Inferior parietal cortex (tissue), 1 donor: ENCODE data around the gene RAB3IP.
"Not testable (repeated sequence)": the region's sequence is repeated elsewhere in the genome, so short reads cannot be mapped to it uniquely, and the experiment has no call there.

Experiments
- DNase-seq: peaks from one replicate; pipeline ENCODE4 v3.0.0-alpha.2; 2016; ENCODE audit errors: extremely low spot score

Gene RAB3IP

DNA sequence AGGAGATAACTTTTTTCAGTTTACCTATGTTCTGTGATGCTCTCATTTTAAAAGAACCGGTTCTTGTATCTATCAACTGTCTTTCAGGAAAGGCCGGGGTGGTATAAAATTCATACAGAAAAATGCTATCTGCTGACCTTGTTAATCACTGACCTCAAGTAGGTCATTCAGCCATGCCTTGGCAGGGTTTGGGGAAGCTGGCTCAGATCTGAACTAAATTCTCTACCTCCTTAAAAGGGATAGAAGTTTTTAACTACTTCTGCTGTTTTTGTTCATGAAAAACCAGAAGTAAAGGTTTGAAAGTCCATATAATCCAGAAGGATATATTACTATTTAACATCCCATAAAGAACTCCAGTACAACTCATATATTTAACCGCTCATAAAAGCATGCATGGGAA lies 96.4 kb downstream of the RAB3IP start:
- DNase-seq, result no peak

DNA sequence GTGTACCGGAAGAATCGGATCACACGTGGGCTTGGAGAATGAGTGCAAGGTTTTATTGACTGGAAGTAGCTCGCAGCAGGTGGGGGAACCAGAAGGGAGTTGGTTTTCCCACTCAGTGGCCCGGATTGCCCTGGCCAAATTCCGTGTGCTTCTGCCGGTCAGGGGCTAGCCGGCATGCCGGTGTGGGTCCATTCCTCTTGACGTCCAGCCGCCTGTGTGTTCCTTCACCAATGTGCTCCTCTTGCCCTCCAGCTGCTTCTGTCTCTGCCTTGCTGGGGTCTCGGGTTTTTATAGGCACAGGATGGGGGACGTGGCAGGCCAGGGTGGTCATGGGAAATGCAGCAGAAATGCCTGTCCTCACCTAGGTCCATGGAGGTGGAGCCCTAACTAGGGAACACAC lies 97.4 kb downstream of the RAB3IP start:
- no peak for DNase-seq

DNA sequence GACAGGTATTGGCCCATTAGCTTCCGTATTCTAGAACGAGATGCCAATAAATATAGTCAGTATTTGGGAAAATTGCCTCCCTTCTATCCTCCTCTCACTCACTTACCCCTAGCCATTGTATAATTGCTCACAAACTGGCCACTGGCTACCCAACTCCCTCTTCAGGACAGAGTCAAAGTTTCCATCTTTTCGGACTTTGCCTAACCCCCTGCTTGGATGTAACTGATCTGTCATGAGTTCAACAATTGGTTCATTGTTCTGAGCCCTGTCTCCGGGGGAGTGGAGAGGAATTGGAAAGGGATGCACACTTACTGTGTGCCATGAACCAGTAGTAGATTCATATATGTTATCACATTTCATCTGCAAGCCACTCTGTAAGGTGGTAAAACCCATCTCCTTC lies 98.5 kb downstream of the RAB3IP start:
- DNase-seq, result peak; percentile 27

DNA sequence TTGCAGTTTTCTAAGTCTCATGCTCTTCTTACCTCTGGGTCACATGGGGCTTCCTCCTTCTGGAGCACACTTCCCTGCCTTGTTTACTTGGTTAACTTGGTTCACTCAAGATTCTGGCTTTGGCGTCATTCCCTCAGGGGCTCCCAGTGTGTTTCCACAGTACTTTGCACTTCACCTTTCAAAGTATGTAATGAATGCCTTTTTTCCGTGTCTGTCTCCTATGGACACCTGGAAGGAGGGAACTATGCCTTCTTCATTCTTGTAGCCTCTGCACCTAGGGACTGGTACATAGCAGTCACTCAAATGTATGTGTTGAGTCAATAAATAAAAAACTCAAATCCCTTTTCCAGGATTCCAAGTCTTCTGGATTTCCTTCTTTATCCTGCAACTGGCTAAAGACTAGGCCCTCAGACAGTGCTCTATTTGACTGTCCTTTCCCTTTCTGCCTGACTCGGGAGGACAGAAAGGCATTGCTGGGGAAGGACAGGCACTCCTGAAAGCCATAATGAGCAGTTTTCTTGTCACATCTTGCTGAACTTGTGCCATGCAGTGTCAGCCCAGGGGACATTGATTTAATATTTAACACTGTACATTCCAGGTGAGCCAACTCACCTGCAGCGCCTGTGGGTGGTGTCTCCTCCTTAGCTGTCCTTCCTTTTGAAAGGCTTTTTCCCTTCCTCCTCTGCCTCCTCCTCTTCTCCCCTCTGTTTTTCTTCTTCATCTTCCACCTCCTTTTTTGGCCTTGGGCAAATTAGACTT lies 99.2 kb downstream of the RAB3IP start:
- DNase-seq, result no peak

DNA sequence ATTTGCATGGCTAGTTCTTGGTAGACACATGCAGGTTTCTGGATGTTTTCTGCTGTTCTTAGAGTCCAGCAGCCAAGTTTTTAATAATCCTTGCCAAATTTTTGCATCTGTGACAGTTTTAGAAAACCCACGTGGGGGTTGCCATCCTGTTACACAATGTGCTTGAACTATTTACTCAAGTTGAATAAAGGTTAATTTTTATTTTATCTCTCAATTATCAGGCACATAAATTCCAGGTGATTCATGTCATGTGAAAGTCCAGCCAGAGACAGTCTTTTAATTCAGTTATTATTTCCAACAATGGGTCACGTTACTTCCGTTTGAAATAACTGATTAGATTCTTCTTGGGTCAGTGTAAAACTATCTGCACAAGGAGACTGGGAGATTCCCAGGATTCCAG lies 102.1 kb downstream of the RAB3IP start:
- no peak for DNase-seq

DNA sequence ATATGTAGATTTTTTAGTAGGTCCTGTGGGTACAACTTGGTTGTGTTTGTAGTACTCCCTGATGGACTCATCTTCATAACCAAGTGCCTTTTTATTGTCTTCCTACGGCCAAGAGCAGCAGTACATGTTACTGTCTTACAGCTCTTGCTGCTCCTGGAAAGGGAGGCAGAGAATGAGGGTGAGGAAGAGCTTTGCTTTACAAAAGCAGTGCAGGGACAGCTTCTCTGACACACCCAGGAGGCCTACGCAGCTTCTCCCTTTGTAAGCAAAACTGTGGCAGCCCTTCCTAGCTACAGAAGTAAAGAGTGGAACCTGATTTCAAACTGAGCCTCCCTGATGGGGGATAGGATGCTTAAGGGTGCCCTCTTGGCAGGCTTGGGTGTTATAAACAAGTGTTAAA lies 104.9 kb downstream of the RAB3IP start:
- DNase-seq, result no peak

DNA sequence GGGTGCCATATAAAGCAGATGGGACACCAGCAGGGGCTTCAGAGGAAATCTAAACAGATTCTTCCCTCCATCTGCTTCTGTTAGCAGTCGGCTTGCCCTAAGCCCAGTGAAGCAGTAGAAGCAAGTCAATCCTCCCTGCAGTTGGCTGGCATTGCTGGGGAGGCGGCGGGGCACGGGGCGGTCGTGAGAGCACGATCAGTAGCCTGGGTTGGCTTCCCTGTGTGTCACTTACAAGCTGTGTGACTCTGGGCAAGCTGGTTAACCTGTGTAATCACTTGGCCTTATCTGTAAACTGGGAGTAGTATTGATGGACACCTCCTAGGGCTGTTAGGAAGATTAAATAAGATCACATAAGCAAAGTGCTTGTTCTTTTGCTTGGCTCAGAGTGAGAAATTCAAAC lies 105.8 kb downstream of the RAB3IP start:
- no peak for DNase-seq

DNA sequence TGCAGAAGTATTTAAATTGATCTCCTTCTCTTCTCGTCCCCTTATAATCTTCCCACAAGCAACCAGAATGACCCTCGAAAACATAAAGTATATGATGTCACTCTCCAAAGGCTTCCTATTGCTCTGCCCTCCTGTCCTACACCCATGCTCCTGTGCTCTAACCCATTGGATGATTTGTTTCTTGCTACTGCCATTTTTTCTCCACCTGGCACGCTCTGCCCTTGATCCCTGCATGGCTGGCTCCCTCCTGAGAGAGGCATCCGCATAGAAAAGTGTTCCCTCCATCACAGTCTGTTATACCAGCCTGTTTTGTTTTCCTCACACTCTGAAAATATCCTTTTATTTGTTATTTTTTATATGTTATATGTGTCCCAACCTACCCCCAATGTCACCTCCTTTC lies 106.2 kb downstream of the RAB3IP start:
- no peak for DNase-seq

DNA sequence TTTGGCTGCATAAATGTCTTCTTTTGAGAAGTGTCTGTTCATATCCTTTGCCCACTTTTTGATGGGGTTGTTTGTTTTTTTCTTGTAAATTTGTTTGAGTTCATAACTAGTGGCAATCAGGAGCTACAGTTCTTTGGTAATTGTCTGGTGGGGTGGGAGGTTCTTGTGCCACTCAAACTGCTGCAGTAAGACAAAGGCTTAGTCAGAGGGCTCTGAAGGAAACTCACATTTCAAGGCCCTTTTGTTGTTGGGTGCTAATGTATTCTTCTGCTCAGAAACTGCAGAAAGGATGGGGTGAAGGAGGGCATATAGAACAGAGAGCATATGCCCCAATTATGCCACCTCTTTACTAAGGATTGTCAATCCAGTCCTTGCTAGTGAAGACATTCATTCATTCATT lies 108.3 kb downstream of the RAB3IP start:
- DNase-seq, result no peak

DNA sequence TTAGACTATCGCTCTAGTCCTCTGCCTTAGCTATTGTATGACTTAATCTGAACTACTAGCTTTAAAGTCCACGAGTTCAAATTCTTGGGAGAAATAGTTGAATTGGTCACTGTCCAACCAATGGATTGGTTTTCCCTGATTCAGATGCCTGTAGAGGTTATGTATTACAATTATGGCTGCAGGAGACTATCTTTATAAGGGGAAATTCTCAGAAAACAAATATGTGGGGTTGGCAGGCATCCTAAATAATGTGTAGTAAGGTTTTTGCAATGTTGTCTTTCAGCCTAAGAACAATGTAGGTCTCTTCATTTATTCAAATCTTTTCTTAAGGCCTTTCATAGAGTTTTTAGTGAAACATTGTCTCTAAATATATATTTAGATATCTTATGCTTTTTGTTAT lies 113.3 kb downstream of the RAB3IP start:
- DNase-seq, result no peak

DNA sequence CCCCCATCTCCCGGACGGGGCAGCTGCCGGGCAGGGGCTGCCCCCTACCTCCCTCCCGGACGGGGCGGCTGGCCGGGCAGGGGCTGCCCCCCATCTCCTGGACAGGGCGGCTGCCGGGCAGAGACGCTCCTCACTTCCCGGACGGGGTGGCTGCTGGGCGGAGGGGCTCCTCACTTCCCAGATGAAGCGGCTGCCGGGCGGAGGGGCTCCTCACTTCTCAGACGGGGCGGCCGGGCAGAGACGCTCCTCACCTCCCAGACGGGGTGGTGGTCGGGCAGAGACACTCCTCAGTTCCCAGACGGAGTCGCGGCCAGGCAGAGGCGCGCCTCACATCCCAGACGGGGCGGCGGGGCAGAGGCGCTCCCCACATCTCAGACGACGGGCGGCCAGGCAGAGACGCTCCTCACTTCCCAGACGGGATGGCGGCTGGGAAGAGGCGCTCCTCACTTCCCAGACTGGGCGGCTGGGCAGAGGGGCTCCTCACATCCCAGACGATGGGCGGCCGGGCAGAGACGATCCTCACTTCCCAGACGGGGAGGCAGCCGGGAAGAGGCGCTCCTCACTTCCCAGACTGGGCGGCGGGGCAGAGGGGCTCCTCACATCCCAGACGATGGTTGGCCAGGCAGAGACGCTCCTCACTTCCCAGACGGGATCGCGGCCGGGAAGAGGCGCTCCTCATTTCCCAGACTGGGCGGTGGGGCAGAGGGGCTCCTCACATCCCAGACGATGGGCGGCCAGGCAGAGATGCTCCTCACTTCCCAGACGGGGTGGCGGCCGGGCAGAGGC lies 114.7 kb downstream of the RAB3IP start:
- not testable (repeated sequence) for DNase-seq

DNA sequence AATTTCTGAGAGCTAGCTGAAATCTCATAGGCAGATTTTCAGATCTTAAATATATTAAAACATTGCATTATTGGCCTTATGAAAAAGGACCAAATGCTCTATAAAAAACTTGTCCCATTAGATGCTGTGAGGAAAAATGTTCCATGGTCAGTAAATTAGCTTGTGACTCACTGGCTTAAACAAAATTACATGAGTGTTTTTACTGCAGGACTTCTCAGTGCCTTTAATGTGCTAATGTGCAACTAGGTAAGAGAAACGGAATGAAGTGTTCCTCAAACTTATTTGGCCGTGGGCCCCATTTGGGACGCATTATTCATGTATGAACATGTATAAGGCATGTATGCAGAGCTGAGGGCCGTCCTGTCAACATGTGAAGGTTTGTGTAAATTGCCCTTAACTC lies 128.0 kb downstream of the RAB3IP start:
- DNase-seq, result no peak

DNA sequence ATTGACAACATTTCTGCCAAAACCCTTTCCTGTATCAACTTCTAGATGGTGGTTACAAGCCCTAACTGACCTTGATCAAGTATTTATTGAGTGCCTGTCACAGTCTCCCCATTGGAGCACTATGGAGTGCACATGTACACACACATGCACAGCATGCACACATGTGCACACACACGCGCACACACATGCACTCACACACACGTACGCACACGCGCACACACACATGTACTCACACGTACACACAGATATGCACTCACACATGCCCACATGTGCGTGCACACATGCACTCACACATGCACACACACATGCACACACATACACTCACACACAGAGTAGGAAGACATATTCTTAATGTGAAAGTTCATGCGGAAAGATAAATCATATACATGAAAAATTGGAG lies 130.0 kb downstream of the RAB3IP start:
- no peak for DNase-seq

DNA sequence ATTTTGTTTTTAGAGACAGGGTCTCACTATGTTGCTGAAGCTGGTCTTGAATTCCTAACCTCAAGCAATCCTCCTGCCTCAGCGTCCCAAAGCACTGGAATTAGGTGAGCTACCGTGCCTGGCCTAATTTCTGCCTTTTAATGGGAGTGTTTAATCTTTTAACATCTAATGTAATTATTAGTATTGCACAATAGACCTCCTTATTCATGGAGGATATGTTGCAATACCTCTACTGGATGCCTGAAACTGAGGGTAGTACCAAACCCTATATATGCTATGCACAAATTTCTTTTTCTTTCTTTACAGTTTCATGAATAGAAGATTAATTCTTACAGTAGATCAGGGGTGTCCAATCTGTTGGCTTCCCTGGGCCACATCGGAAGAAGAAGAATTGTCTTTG lies 134.1 kb downstream of the RAB3IP start:
- DNase-seq, result no peak
